Activated gamma-delta T cell treated with Interleukin-2 at 50 U/mL for 16 hours (primary cell): ENCODE measurements around the gene CHID1.

Experiments
- DNase-seq: peaks from one replicate; pipeline ENCODE4 v3.0.0-alpha.2; 2020

CHID1 gene

GRCh38 chr11:831961-832528, 78.6 kb downstream of the CHID1 start:
- DNase-seq = no peak

DNA sequence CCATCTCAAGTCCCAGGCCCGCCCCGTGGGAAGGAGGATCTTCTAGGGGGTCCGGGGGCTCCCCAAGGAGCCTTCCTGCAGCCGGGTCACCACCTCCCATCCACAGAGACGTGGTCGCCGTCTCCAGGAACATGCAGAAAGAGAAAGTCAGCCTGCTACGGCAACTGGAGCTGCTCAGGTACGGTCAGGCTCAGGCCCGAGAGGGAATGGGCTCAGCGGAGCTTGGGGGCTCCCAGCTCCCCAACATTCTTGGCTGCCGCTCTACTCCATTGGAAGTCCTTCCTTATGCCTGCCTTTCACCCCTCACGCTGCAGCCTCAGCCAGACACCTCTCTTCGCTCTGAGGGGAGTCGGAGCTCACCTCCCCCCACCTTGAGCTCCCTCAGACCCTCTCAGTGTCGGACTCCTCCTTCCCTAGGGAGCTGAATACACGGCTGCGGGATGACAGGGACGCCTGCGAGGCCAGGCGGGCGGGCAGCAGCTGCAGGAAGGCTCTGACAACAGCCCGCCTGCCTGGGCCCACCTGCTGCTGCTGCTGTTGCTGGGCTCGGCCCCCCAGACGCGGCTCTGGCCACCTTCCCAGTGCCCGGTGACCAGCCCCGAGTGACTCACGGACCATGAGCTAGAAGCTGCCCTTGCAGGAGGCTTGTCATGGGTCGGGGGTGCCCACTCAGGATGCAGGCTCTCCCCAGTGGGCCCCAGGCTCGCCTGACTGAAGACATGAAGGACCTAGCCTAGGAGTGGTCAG, 79.3 kb downstream of the CHID1 start:
- DNase-seq = no peak

GRCh38 chr11:830295-831117, 80.1 kb downstream of the CHID1 start:
- DNase-seq = peak; percentile 66

DNA sequence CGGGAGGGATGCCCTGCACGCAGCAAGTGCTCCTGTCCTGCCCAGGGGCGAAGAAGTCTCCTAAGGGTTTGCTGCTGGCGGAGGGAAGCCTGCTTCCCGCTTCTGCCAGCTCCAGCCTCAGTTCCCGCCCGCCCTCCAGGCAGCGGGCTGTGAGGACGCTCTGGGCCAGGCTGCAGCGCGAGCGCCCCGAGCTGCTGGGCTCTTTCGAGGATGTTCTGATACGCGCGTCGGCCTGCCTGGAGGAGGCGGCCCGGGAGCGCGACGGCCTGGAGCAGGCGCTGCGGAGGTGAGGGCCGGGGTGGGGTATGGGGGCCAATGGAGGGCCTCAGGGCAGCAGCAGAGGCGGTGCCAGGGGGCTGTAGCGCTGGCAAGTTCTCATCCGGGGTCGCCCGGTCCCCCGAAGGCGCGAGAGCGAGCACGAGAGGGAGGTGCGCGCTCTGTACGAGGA, 80.7 kb downstream of the CHID1 start:
- DNase-seq = no peak

DNA sequence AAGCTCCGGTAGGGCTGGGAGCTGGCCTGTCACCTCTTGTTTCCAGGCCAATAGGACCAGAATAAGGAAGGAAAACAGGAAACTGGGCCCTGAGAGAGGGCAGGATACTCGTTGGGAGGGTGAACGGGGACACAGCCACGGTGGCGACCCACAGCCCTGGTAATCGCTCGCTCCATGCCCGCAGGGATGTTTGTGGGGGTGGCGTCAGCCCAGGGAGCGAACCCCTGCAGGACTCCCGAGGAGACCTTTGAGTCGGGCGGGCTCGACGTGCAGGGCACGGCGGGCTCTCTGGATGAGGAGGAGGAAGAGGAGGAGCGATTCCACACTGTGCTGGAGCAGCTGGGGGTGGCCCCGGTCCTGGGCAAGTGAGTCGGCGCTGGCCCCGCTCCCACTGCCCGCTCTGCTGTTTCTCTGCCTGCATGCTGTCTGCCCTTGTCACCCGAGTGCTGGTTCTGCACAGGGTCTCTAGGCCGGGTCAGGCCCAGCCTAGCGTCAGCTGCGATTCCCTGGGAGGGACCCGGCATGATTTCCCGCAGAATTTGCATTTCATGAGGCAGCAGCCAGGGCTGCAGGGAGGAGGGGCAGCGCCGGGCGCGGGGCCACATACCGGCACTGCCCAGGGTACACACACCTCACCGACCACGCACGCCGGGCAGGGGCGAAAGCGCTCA, 81.3 kb downstream of the CHID1 start:
- DNase-seq = no peak

- DNase-seq = no peak
These were observed 82.0 kb downstream of the CHID1 start for GRCh38 chr11:828506-829175.

DNA sequence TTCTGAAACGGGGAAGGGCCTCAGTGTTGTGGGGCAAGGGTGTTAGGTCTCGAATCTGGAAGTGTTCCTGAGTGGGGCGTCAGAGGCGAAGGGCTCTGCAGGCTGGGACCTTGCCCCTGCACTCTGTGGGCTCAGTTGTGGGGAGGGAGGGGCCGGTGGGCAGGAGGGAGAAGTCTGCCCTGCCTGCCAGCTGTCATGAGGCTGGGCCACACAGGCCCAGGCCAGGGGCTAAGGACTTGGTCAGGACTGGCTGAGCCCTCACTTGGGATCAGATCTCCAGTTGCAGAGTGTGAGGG, 82.8 kb downstream of the CHID1 start, which contains the start of gene CRACR2B:
Gene CRACR2B, plus strand, starts transcription at position 23 of the 296 bp plus-strand sequence. CDS start 689 bp downstream, outside the sequence.
- DNase-seq = no peak

DNA sequence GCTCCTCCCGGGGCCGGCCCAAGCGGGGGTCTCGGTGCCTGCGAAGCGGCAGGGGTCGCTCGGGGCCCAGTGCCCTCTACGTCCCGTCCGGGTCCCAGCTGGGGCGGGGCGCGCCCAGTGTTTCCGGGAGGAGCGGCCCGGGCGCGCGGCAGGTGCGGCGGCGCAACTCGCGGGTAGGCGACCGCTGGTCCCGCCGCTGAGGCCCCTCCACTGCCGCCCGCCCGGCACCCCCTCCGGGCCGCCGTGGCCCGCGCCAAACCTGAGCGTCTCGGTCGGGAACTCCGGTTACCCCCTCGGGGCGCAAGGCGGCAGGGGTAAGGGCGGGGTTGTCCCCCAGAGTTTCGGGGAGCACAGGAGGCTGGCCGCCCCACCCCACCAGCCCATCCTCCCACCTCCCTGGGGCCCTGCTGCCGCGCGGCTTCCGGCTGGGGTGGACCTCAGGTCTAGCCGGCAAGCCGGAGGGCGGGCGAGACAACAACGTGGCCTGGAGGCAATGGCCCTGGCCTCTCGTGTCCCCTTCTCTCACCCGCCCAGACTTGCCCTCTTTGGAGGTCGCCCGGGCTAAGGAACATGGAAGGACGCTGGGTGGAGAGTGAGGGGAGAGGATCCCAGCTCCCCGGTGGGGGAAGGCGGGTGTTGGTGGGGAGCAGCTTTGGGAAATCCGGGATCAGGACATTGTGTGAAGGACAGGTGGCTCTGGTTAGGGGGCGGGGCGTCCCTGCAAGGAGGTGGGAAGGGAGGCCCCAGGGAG, 83.3 kb downstream of the CHID1 start:
- DNase-seq = no peak

GRCh38 chr11:826836-827145, 83.8 kb downstream of the CHID1 start:
- DNase-seq = no peak

GRCh38 chr11:826227-826621, 84.4 kb downstream of the CHID1 start:
- DNase-seq = no peak

DNA sequence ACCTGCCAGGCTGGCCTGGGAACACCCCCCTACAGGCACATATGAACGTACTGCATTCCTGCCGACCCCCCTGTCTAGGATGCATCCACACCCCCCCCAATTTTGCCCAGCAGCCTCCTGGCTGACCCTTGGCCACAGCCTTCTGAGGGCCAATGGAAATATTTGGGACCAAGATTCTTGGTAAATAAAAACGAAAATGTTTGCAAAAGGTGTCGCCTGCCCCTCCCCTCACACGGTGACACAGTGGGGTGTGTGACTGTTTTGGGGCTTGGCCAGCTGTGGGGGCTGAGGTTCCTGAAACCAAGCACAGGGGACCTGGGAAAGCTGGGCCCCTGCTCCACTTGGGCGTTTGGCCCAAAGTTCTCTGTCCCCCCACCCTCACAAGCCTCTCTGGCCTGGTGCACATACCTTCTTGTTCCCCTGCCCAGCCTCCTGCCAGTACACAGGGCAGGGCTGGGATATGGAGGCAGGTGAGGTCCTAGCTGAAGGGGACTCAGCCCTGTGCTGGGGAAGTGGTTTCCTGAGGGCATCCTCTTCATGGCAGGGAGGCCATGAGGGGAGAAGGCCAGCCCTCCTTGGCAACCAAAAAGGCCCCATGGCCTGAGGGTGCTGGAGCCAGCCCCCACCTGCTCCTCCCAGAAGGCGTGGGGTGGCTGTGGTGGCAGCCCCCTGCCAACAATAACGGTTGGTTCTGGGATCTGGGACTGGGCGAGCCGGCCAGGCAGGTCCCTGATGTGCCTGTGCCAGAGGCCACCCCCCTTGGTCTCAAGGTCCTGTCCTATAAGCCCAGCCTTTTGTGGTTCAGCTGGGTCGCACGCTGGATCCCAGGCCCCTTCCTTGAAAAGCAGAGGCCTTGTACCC, 85.0 kb downstream of the CHID1 start:
- no peak for DNase-seq

DNA sequence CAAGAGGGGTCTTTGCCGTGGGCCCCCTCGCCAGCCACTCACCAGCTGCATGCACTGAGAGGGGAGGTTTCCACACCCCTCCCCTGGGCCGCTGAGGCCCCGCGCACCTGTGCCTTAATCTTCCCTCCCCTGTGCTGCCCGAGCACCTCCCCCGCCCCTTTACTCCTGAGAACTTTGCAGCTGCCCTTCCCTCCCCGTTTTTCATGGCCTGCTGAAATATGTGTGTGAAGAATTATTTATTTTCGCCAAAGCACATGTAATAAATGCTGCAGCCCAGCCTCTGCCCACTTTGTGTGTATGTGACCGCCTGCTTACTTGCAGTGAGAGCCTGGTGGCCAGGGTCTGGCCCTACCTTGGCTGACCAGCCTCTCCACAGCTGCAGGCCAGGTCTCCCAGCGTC, 85.7 kb downstream of the CHID1 start:
- DNase-seq = no peak

DNA sequence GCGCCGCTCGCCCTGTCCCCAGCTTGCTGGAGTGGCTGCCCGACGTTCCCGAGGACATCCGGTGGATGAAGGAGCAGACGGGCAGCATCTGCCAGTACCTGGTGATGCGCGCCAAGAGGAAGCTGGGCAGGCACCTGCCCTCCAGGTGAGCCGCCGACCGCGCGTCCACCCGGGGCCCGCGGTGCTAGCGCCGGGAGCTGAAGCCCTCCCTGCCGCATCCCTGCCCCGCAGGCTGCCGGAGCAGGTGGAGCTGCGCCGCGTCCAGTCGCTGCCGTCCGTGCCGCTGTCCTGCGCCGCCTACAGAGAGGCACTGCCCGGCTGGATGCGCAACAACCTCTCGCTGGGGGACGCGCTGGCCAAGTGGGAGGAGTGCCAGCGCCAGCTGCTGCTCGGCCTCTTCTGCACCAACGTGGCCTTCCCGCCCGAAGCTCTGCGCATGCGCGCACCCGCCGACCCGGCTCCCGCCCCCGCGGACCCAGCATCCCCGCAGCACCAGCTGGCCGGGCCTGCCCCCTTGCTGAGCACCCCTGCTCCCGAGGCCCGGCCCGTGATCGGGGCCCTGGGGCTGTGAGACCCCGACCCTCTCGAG, 86.2 kb downstream of the CHID1 start:
- DNase-seq = no peak

DNA sequence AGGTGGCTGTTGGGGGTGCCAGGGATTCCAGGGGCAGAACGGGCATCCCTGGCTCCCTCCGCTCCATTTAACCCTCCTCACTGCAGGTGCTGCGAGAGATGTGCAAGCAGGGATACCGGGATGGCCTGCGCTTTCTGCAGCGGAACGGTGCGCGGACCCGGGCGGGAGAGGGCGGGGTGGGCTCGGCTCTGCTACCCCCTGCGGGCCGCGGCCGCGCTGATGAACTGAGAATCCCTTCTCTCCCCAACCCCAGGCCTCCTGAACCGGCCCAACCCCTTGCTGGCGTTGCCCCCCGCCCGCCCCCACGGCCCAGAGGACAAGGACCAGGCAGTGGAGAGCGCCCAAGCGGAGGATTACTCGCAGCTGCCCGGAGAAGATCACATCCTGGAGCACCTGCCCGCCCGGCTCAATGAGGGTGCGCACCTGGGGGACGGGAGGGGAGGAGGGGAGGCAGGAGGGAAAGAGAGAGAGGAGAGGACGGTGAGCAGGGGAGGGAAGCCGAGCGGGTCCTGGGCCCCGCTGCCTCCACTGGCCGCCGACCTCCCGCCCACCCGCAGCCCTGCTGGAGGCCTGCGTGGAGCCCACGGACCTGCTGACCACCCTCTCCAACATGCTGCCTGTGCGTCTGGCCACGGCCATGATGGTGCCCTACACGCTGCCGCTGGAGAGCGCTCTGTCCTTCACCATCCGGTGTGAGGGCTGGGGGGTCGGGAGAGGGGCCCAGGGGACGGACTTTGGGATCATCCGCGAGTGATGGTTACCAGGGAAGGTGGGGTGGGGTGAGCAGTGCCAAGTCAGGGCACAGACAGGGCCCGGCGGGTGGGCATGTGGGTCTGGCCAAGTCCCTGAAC, 86.9 kb downstream of the CHID1 start:
- DNase-seq = no peak

DNA sequence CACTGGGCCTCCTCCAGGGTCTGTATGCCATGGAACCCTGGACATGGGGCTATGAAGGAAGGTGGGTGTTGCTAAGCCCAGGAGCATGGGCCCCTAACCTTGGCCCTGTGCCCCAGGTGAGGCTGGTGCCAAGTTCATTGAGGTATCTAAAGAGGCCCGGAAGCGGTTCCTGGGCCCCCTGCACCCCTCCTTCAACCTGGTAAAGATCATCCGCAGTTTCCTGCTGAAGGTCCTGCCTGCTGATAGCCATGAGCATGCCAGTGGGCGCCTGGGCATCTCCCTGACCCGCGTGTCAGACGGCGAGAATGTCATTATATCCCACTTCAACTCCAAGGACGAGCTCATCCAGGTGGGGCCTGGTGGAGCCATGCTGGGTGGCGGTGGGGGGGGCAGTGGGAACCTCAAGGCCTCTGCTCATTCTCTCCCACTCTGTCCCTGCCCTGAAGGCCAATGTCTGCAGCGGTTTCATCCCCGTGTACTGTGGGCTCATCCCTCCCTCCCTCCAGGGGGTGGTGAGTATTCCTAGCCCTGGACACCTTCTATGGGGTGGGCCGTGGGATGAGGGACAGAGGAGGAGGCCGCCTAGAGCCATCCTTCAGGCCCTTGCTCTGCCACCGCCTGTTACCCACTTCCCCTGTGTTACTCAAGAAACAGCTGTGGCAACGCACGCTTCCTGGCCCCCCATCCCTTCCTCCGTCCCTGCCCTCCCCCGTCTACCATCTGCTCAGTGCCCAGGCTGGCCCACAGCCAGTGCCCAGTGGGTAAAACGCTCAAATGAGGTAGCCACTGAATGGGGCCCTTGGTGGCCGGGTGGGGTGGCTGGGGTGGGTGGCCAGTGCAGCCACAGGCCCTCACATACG, 88.9 kb downstream of the CHID1 start:
- DNase-seq = no peak

DNA sequence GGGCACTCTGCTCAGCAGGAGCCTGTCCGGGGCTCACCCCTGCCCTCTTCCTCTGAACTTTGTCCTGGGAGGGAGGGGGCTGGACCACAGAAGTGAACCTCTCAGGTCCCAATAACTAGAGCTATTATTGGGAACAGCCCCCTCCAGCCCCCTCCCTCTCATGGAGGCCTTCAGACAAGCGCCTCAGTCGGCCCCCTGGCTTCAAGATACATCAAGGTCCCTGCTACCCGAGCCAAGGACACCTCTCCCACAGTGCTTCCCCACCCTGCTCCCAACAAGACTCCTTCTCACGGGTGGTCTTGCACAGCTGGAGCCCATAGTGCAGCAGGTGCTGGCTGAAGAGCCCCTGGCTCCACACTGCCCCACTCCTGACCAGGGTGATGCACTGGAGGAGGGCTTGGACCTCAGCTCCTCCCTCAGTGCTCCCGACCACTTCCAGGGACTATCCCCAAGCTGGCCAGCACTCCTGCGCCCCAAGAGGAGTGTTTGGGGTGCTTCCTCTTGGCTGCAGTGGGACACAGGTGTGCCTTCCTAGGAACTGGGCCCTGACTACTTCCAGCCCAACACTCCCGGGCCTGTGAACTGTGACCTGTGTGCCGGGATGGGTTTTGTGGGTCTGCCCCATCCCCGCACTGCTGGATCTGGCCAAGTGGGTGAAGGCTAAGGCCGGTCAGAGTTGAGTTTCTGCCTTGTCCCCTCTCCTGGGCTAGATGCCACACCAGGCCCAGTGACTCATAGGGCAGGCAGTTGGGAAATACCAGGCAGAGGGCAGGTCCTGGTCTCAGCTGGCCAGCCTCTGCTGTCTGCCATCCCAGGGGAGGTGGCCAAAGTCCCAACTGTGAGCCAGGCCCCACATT, 89.7 kb downstream of the CHID1 start:
- DNase-seq = no peak

DNA sequence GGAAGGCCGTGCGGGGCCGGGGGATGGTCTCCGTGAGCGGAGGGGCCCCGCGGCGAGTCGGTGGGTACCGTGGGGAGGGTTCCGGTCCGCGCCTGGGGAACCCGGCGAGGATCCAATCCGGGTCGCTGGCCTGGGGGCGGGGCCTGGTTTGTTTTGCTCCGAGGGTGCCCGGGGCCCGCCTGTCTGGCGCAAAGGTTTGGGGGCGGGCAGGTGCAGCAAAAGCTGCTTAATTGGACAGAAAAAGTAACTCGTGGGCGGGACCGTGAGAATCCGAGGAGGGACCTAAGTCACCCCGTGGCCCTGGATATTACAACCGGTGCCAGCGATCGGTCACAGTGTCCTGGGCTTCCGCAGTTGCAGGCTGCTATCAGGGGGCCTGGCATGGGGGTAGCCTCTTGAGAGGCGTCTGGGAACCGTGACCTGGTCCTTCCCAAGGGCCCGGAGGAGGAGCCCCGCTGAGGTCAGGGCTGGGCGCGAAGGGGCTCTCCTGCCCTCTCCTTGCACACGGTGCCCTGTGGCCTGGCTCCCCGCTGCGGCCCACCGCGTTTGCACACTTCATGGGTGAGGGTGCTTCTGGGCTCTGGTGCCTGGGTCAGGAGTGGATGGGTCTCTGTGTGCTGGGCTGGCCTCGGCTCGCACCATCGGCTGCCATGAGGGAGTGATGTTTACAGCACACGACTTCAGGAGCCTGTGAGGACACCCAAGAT, 90.5 kb downstream of the CHID1 start:
- peak; percentile 97 for DNase-seq
